Loucy (cell line): Measurements from ENCODE around the gene ISCU.
"Not testable (repeated sequence)": the region's sequence is repeated elsewhere in the genome, so short reads cannot be mapped to it uniquely, and the experiment has no call there.

Experiments
- EZH2phosphoT487 ChIP-seq: fragments of 200-600 bp; IDR thresholded peaks from 2 replicates; pipeline ENCODE4 v1.6.1; 2018; ENCODE audit warnings: antibody characterized with exemption, mild to moderate bottlenecking, moderate library complexity, borderline replicate concordance
- TF ChIP-seq, protein P1 (sequence below): fragments of 200-600 bp; sonication (generic); conservative IDR thresholded peaks from 2 replicates; pipeline ENCODE4 v1.5.1; 2014; ENCODE audit warnings: mild to moderate bottlenecking, antibody characterized with exemption, low read length

GRCh38 chr12:108555383-108555782 is 7.0 kb upstream of the ISCU start:
- TF ChIP-seq, protein P1, sequence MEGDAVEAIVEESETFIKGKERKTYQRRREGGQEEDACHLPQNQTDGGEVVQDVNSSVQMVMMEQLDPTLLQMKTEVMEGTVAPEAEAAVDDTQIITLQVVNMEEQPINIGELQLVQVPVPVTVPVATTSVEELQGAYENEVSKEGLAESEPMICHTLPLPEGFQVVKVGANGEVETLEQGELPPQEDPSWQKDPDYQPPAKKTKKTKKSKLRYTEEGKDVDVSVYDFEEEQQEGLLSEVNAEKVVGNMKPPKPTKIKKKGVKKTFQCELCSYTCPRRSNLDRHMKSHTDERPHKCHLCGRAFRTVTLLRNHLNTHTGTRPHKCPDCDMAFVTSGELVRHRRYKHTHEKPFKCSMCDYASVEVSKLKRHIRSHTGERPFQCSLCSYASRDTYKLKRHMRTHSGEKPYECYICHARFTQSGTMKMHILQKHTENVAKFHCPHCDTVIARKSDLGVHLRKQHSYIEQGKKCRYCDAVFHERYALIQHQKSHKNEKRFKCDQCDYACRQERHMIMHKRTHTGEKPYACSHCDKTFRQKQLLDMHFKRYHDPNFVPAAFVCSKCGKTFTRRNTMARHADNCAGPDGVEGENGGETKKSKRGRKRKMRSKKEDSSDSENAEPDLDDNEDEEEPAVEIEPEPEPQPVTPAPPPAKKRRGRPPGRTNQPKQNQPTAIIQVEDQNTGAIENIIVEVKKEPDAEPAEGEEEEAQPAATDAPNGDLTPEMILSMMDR, result not testable (repeated sequence)
- not testable (repeated sequence) for TF ChIP-seq EZH2phosphoT487
